ENCODE measurements around the gene ZBTB47.

ZBTB47 gene

GRCh38 chr3:42666577-42666998 is 13.1 kb downstream of the ZBTB47 start:
- Mint-ChIP-seq H3K4me1 (ENCODE audit: low read depth) (no peaks in the 10 kb centered on the region), H3K9me3 (no peaks in the 10 kb centered on the region), H3K36me3 (ENCODE audit: low read depth) (no peaks in the 10 kb centered on the region), H3K27ac (no peak overlapping the region), H3K27me3 (ENCODE audit: low read depth) (no peaks in the 10 kb centered on the region), H3K4me3 (no peak overlapping the region)

- no peak overlapping the region for H3K27ac Mint-ChIP-seq
- H3K4me3 Mint-ChIP-seq = no peak overlapping the region
- no peaks in the 10 kb centered on the region for H3K27me3 Mint-ChIP-seq (ENCODE audit: low read depth)
- no peaks in the 10 kb centered on the region for H3K36me3 Mint-ChIP-seq (ENCODE audit: low read depth)
- H3K9me3 Mint-ChIP-seq = no peaks in the 10 kb centered on the region
- no peaks in the 10 kb centered on the region for H3K4me1 Mint-ChIP-seq (ENCODE audit: low read depth)
These were observed 13.6 kb downstream of the ZBTB47 start for GRCh38 chr3:42667096-42667522.

GRCh38 chr3:42667523-42668412 is 14.3 kb downstream of the ZBTB47 start:
- H3K4me3 Mint-ChIP-seq = no peak overlapping the region
- no peak overlapping the region for H3K27ac Mint-ChIP-seq
- no peaks in the 10 kb centered on the region for H3K36me3 Mint-ChIP-seq (ENCODE audit: low read depth)
- peaks cover 3% of the 10 kb centered on the region for H3K27me3 Mint-ChIP-seq (ENCODE audit: low read depth)
- H3K4me1 Mint-ChIP-seq (ENCODE audit: low read depth) = no peaks in the 10 kb centered on the region
- no peaks in the 10 kb centered on the region for H3K9me3 Mint-ChIP-seq

GRCh38 chr3:42668413-42668760 is 14.9 kb downstream of the ZBTB47 start:
- Mint-ChIP-seq H3K36me3 (ENCODE audit: low read depth) (no peaks in the 10 kb centered on the region), H3K9me3 (no peaks in the 10 kb centered on the region), H3K4me1 (ENCODE audit: low read depth) (no peaks in the 10 kb centered on the region), H3K27ac (no peak overlapping the region), H3K27me3 (ENCODE audit: low read depth) (peaks cover 4% of the 10 kb centered on the region), H3K4me3 (no peak overlapping the region)

GRCh38 chr3:42668793-42669217 is 15.3 kb downstream of the ZBTB47 start:
- Mint-ChIP-seq H3K4me3 (no peak overlapping the region), H3K36me3 (ENCODE audit: low read depth) (no peaks in the 10 kb centered on the region), H3K27ac (no peak overlapping the region), H3K9me3 (no peaks in the 10 kb centered on the region), H3K4me1 (ENCODE audit: low read depth) (no peaks in the 10 kb centered on the region), H3K27me3 (ENCODE audit: low read depth) (peaks cover 4% of the 10 kb centered on the region)

- Mint-ChIP-seq H3K36me3 (ENCODE audit: low read depth) (no peaks in the 10 kb centered on the region), H3K9me3 (no peaks in the 10 kb centered on the region), H3K27me3 (ENCODE audit: low read depth) (peaks cover 12% of the 10 kb centered on the region), H3K27ac (no peak overlapping the region), H3K4me3 (no peak overlapping the region), H3K4me1 (ENCODE audit: low read depth) (no peaks in the 10 kb centered on the region)
These were observed 16.6 kb downstream of the ZBTB47 start for GRCh38 chr3:42670051-42670576.

GRCh38 chr3:42670670-42671069 is 17.2 kb downstream of the ZBTB47 start:
- H3K4me1 Mint-ChIP-seq (ENCODE audit: low read depth) = no peaks in the 10 kb centered on the region
- no peak overlapping the region for H3K4me3 Mint-ChIP-seq
- H3K27ac Mint-ChIP-seq = no peak overlapping the region
- H3K27me3 Mint-ChIP-seq (ENCODE audit: low read depth) = peaks cover 14% of the 10 kb centered on the region
- no peaks in the 10 kb centered on the region for H3K36me3 Mint-ChIP-seq (ENCODE audit: low read depth)
- H3K9me3 Mint-ChIP-seq = no peaks in the 10 kb centered on the region

GRCh38 chr3:42672515-42672914 is 19.0 kb downstream of the ZBTB47 start:
- Mint-ChIP-seq H3K4me1 (ENCODE audit: low read depth) (no peaks in the 10 kb centered on the region), H3K27me3 (ENCODE audit: low read depth) (peaks cover 14% of the 10 kb centered on the region), H3K36me3 (ENCODE audit: low read depth) (no peaks in the 10 kb centered on the region), H3K27ac (no peak overlapping the region), H3K9me3 (peaks cover 10% of the 10 kb centered on the region), H3K4me3 (no peak overlapping the region)

GRCh38 chr3:42673082-42673481 is 19.6 kb downstream of the ZBTB47 start:
- Mint-ChIP-seq H3K4me3 (no peak overlapping the region), H3K4me1 (ENCODE audit: low read depth) (no peaks in the 10 kb centered on the region), H3K9me3 (peaks cover 16% of the 10 kb centered on the region), H3K27ac (no peak overlapping the region), H3K36me3 (ENCODE audit: low read depth) (no peaks in the 10 kb centered on the region), H3K27me3 (ENCODE audit: low read depth) (peaks cover 14% of the 10 kb centered on the region)

- no peaks in the 10 kb centered on the region for H3K4me1 Mint-ChIP-seq (ENCODE audit: low read depth)
- no peak overlapping the region for H3K4me3 Mint-ChIP-seq
- no peak overlapping the region for H3K27ac Mint-ChIP-seq
- H3K27me3 Mint-ChIP-seq (ENCODE audit: low read depth) = peaks cover 19% of the 10 kb centered on the region
- H3K36me3 Mint-ChIP-seq (ENCODE audit: low read depth) = no peaks in the 10 kb centered on the region
- peaks cover 20% of the 10 kb centered on the region for H3K9me3 Mint-ChIP-seq
These were observed 20.6 kb downstream of the ZBTB47 start for GRCh38 chr3:42674146-42674545.

- H3K9me3 Mint-ChIP-seq = peaks cover 21% of the 10 kb centered on the region
- H3K4me1 Mint-ChIP-seq (ENCODE audit: low read depth) = no peaks in the 10 kb centered on the region
- H3K27ac Mint-ChIP-seq = no peak overlapping the region
- peaks cover 20% of the 10 kb centered on the region for H3K27me3 Mint-ChIP-seq (ENCODE audit: low read depth)
- no peak overlapping the region for H3K4me3 Mint-ChIP-seq
- H3K36me3 Mint-ChIP-seq (ENCODE audit: low read depth) = no peaks in the 10 kb centered on the region
These were observed 22.4 kb downstream of the ZBTB47 start for GRCh38 chr3:42675909-42676308.

- no peak overlapping the region for H3K4me3 Mint-ChIP-seq
- H3K36me3 Mint-ChIP-seq (ENCODE audit: low read depth) = no peaks in the 10 kb centered on the region
- no peak overlapping the region for H3K27ac Mint-ChIP-seq
- H3K4me1 Mint-ChIP-seq (ENCODE audit: low read depth) = no peaks in the 10 kb centered on the region
- H3K27me3 Mint-ChIP-seq (ENCODE audit: low read depth) = peaks cover 20% of the 10 kb centered on the region
- H3K9me3 Mint-ChIP-seq = peaks cover 21% of the 10 kb centered on the region
These were observed 24.9 kb downstream of the ZBTB47 start for GRCh38 chr3:42678447-42678846.

- no peak overlapping the region for H3K27ac Mint-ChIP-seq
- H3K27me3 Mint-ChIP-seq (ENCODE audit: low read depth) = peaks cover 10% of the 10 kb centered on the region
- H3K9me3 Mint-ChIP-seq = peaks cover 21% of the 10 kb centered on the region
- no peak overlapping the region for H3K4me3 Mint-ChIP-seq
- H3K4me1 Mint-ChIP-seq (ENCODE audit: low read depth) = no peaks in the 10 kb centered on the region
- H3K36me3 Mint-ChIP-seq (ENCODE audit: low read depth) = no peaks in the 10 kb centered on the region
These were observed 26.8 kb downstream of the ZBTB47 start for GRCh38 chr3:42680271-42680670.

- H3K4me1 Mint-ChIP-seq (ENCODE audit: low read depth) = peaks cover under 1% of the 10 kb centered on the region
- no peak overlapping the region for H3K4me3 Mint-ChIP-seq
- H3K9me3 Mint-ChIP-seq = peaks cover 21% of the 10 kb centered on the region
- H3K27me3 Mint-ChIP-seq (ENCODE audit: low read depth) = peaks cover 12% of the 10 kb centered on the region
- H3K36me3 Mint-ChIP-seq (ENCODE audit: low read depth) = no peaks in the 10 kb centered on the region
- no peak overlapping the region for H3K27ac Mint-ChIP-seq
These were observed 27.3 kb downstream of the ZBTB47 start for GRCh38 chr3:42680806-42681205.

GRCh38 chr3:42681361-42682038 is 28.0 kb downstream of the ZBTB47 start:
- peaks cover 14% of the 10 kb centered on the region for H3K27me3 Mint-ChIP-seq (ENCODE audit: low read depth)
- H3K4me3 Mint-ChIP-seq = no peak overlapping the region
- peaks cover 2% of the 10 kb centered on the region for H3K4me1 Mint-ChIP-seq (ENCODE audit: low read depth)
- H3K9me3 Mint-ChIP-seq = peaks cover 21% of the 10 kb centered on the region
- no peak overlapping the region for H3K27ac Mint-ChIP-seq
- H3K36me3 Mint-ChIP-seq (ENCODE audit: low read depth) = no peaks in the 10 kb centered on the region
